ENCODE results near the gene NUP153.

Gene NUP153

GRCh38 chr6:17574866-17575560 lies 131.7 kb downstream of the NUP153 start:
- H3K4me3 ChIP-seq (ENCODE audit: low read depth, low read length), result no peak overlapping the region
- no peak for DNase-seq (ENCODE audit: low read depth)
- TF ChIP-seq MYC (IDR thresholded peaks at IDR 0.05; ENCODE audit: low read depth, low read length) (no peak), POLR2A (IDR thresholded peaks at IDR 0.05; ENCODE audit: extremely low read depth, insufficient read length) (no peak), CTCF (IDR thresholded peaks at IDR 0.05; ENCODE audit: low read depth, low read length) (no peak)
- TF ChIP-seq, protein P1, sequence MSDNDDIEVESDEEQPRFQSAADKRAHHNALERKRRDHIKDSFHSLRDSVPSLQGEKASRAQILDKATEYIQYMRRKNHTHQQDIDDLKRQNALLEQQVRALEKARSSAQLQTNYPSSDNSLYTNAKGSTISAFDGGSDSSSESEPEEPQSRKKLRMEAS (IDR thresholded peaks at IDR 0.05; ENCODE audit: low read depth, low read length), result no peak

- TF ChIP-seq, protein P1 (IDR thresholded peaks at IDR 0.05; ENCODE audit: low read depth, low read length), result no peak
- TF ChIP-seq POLR2A (IDR thresholded peaks at IDR 0.05; ENCODE audit: extremely low read depth, insufficient read length), result no peak
- TF ChIP-seq MYC (IDR thresholded peaks at IDR 0.05; ENCODE audit: low read depth, low read length), result no peak
- TF ChIP-seq CTCF (IDR thresholded peaks at IDR 0.05; ENCODE audit: low read depth, low read length), result no peak
- DNase-seq (ENCODE audit: low read depth), result no peak
- H3K4me3 ChIP-seq (ENCODE audit: low read depth, low read length), result no peak overlapping the region
Measured at GRCh38 chr6:17565399-17565798, 141.3 kb downstream of the NUP153 start.

Data from NB4 (cell line).